Measurements from ENCODE around the gene TES. TPM values are rescaled to one million over a fixed set of nuclear protein-coding genes. Genes with fewer than 3 reads are reported as not detected.

The TES gene
- total RNA-seq, 2 donors from 2014 or later, result 17.1 to 29.8 TPM

DNA sequence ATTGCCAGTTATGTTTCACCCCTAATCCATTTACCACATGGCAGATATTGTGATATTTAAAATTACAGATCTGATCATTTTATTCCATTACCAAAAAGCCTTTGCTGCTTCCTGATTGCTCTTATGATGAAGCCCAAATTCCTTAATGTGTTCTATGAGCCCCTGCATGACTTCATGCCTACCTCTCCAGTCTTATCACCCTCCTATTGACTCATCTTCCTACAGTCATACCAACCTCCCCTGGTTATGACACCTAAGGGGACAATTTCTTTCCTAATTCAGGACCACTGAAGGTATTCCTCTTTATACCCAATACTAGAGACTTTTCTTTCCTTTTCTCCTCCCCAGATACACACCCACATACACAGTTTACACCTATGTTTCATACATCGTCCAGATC is 36.0 kb downstream of the TES start:
- DNase-seq, result no peak
- no peaks in the 10 kb centered on the region for H3K4me1 ChIP-seq
- H3K27me3 ChIP-seq, result no peaks in the 10 kb centered on the region
- peaks cover 0 to 3% of the 10 kb centered on the region in 2 donors for H3K36me3 ChIP-seq (replicated peaks in 1 of 2; ENCODE audit: insufficient read depth in 1 of 2, low read depth in 2 of 2)
- H3K4me3 ChIP-seq, result no peak overlapping the region
- intact Hi-C loops (cut with DNase I), result no loop called here
- no peak for ATAC-seq
- TF ChIP-seq, protein P1, sequence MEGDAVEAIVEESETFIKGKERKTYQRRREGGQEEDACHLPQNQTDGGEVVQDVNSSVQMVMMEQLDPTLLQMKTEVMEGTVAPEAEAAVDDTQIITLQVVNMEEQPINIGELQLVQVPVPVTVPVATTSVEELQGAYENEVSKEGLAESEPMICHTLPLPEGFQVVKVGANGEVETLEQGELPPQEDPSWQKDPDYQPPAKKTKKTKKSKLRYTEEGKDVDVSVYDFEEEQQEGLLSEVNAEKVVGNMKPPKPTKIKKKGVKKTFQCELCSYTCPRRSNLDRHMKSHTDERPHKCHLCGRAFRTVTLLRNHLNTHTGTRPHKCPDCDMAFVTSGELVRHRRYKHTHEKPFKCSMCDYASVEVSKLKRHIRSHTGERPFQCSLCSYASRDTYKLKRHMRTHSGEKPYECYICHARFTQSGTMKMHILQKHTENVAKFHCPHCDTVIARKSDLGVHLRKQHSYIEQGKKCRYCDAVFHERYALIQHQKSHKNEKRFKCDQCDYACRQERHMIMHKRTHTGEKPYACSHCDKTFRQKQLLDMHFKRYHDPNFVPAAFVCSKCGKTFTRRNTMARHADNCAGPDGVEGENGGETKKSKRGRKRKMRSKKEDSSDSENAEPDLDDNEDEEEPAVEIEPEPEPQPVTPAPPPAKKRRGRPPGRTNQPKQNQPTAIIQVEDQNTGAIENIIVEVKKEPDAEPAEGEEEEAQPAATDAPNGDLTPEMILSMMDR (IDR thresholded peaks at IDR 0.05), result no peak
- no peak for TF ChIP-seq POLR2A (IDR thresholded peaks at IDR 0.05)
- peaks cover 0 to 11% (median 0%) of the 10 kb centered on the region in 3 donors for H3K9me3 ChIP-seq
- WGBS, 2 donors, result 93 to 95% methylated on average over 1 of the region's 1 CpG
- H3K27ac ChIP-seq, result no peak overlapping the region

DNA sequence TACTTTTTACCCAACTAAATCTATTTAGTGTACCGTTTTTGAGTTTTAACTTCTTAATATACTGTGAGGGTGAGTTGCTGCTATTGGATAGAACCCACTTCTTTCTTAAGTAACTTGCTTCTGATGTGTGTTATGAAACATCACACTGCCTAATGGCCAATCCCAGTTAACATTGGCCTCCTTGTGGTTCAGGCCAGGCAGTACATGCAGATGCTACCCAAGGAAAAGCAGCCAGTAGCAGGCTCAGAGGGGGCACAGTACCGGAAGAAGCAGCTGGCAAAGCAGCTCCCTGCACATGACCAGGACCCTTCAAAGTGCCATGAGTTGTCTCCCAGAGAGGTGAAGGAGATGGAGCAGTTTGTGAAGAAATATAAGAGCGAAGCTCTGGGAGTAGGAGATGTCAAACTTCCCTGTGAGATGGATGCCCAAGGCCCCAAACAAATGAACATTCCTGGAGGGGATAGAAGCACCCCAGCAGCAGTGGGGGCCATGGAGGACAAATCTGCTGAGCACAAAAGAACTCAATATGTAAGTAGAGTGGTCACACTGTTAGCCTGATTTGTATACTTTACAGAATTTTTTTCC is 39.7 kb downstream of the TES start:
- H3K4me1 ChIP-seq, result no peaks in the 10 kb centered on the region
- ATAC-seq (no peak), DNase-seq (peak in 1 of 4 donors; percentile 10)
- H3K9me3 ChIP-seq, result no peaks in the 10 kb centered on the region
- H3K27ac ChIP-seq, result no peak overlapping the region
- no peak overlapping the region for H3K4me3 ChIP-seq
- WGBS, 2 donors, result 89 to 92% methylated on average over 3 of the region's 3 CpGs
- TF ChIP-seq POLR2A (IDR thresholded peaks at IDR 0.05), result no peak
- TF ChIP-seq, protein P1 (IDR thresholded peaks at IDR 0.05), result peak in 4 of 7 experiments; percentile 22 to 34 (median 29)
- H3K36me3 ChIP-seq (replicated peaks in 1 of 2; ENCODE audit: insufficient read depth in 1 of 2, low read depth in 2 of 2), result peaks cover 0 to 3% of the 10 kb centered on the region in 2 donors
- intact Hi-C loops (cut with DNase I), result no loop called here
- H3K27me3 ChIP-seq, result no peaks in the 10 kb centered on the region

DNA sequence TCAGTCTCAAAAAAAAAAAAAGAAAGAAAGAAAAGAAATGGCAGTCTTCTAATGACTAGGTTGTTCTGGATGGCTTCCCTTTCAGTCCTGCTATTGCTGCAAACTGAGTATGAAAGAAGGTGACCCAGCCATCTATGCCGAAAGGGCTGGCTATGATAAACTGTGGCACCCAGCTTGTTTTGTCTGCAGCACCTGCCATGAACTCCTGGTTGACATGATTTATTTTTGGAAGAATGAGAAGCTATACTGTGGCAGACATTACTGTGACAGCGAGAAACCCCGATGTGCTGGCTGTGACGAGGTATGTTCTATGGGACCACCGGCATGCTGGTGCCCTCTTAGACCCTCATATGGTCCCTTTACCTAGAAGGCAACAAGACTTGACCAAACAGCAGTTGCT is 41.3 kb downstream of the TES start:
- no peak for ATAC-seq
- H3K4me3 ChIP-seq, result no peak overlapping the region
- H3K4me1 ChIP-seq, result no peaks in the 10 kb centered on the region
- no peak for DNase-seq
- peaks cover 0 to 3% of the 10 kb centered on the region in 2 donors for H3K36me3 ChIP-seq (replicated peaks in 1 of 2; ENCODE audit: insufficient read depth in 1 of 2, low read depth in 2 of 2)
- H3K27me3 ChIP-seq, result no peaks in the 10 kb centered on the region
- H3K9me3 ChIP-seq, result no peaks in the 10 kb centered on the region
- 94 to 98% methylated on average over 5 of the region's 5 CpGs for WGBS, 2 donors
- H3K27ac ChIP-seq, result no peak overlapping the region
- TF ChIP-seq POLR2A (IDR thresholded peaks at IDR 0.05), result no peak
- TF ChIP-seq, protein P1 (IDR thresholded peaks at IDR 0.05), result no peak
- intact Hi-C loops (cut with DNase I), result no loop called here

DNA sequence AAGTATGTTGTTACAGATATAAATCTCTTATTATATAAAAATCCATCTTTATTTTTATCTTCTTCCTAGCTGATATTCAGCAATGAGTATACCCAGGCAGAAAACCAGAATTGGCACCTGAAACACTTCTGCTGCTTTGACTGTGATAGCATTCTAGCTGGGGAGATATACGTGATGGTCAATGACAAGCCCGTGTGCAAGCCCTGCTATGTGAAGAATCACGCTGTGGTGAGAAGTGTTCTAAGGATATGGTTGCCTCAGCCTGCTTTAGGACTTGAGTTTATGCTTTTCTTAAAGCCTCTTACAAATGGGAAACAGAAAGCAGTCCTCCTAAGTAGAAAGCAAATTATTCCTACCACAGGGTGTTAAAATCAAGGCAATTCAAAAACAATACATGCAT is 41.9 kb downstream of the TES start:
- DNase-seq, result no peak
- no peak for ATAC-seq
- no peaks in the 10 kb centered on the region for H3K4me1 ChIP-seq
- H3K9me3 ChIP-seq, result no peaks in the 10 kb centered on the region
- H3K4me3 ChIP-seq, result no peak overlapping the region
- H3K27ac ChIP-seq, result no peak overlapping the region
- peaks cover 0 to 5% of the 10 kb centered on the region in 2 donors for H3K36me3 ChIP-seq (replicated peaks in 1 of 2; ENCODE audit: insufficient read depth in 1 of 2, low read depth in 2 of 2)
- intact Hi-C loops (cut with DNase I), result no loop called here
- WGBS, 2 donors, result 83 to 89% methylated on average over 3 of the region's 3 CpGs
- no peak for TF ChIP-seq POLR2A (IDR thresholded peaks at IDR 0.05)
- TF ChIP-seq, protein P1 (IDR thresholded peaks at IDR 0.05), result no peak
- H3K27me3 ChIP-seq, result no peaks in the 10 kb centered on the region

DNA sequence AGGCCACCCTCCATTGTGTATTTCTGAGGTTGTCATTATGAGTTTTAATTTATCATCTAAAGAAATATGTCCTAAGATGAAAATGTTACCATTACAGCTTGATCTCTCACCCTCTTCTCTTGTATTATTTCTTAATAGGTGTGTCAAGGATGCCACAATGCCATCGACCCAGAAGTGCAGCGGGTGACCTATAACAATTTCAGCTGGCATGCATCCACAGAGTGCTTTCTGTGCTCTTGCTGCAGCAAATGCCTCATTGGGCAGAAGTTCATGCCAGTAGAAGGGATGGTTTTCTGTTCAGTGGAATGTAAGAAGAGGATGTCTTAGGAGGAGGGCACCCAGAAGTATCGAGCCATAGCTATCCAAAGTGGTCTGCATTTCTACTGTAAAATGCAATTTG is 46.8 kb downstream of the TES start:
- TF ChIP-seq POLR2A (IDR thresholded peaks at IDR 0.05), result no peak
- TF ChIP-seq, protein P1 (IDR thresholded peaks at IDR 0.05), result no peak
- no peak for DNase-seq
- no peaks in the 10 kb centered on the region for H3K4me1 ChIP-seq
- no peak overlapping the region for H3K4me3 ChIP-seq
- no peaks in the 10 kb centered on the region for H3K9me3 ChIP-seq
- H3K36me3 ChIP-seq (replicated peaks in 1 of 2; ENCODE audit: insufficient read depth in 1 of 2, low read depth in 2 of 2), result peaks cover 0 to 5% of the 10 kb centered on the region in 2 donors
- no peak overlapping the region for H3K27ac ChIP-seq
- intact Hi-C loops (cut with DNase I), result no loop called here
- 75 to 90% methylated on average over 3 of the region's 3 CpGs for WGBS, 2 donors
- H3K27me3 ChIP-seq, result no peaks in the 10 kb centered on the region
- ATAC-seq, result no peak

Data from body of pancreas (tissue), 4 donors.